WTC11 (cell line): ENCODE results near the gene WDR64.

Source experiments
- ERG ChIP-seq: fragments of 250-450 bp; sonication (Bioruptor Pico); IDR thresholded peaks from 2 replicates; pipeline ENCODE4 v1.8.0; 2021; ENCODE audit warnings: mild to moderate bottlenecking
- KAT7 ChIP-seq: sonication (generic); formaldehyde crosslinking; IDR thresholded peaks from 2 replicates; pipeline ENCODE4 v1.8.1; 2023; ENCODE audit warnings: missing genetic modification reagents, mild to moderate bottlenecking, borderline replicate concordance
- TEAD4 ChIP-seq: sonication (generic); formaldehyde crosslinking; IDR thresholded peaks from 2 replicates; pipeline ENCODE4 v1.8.0; 2022; ENCODE audit warnings: mild to moderate bottlenecking, missing genetic modification reagents
- ZNF138 ChIP-seq: sonication (generic); formaldehyde crosslinking; conservative IDR thresholded peaks from 2 replicates; pipeline ENCODE4 v1.8.1; 2022; ENCODE audit warnings: mild to moderate bottlenecking, moderate library complexity, missing genetic modification reagents
- TF ChIP-seq, protein P1 (sequence below): fragments of 200-600 bp; IDR thresholded peaks from 2 replicates; pipeline ENCODE4 v1.8.0; 2022; ENCODE audit warnings: antibody characterized with exemption
- TF ChIP-seq, protein P2 (sequence below): sonication (generic); formaldehyde crosslinking; IDR thresholded peaks from 2 replicates; pipeline ENCODE4 v1.8.1; 2023; ENCODE audit warnings: mild to moderate bottlenecking, moderate library complexity, missing genetic modification reagents
- TF ChIP-seq, protein P3 (sequence below): sonication (generic); formaldehyde crosslinking; conservative IDR thresholded peaks from 2 replicates; pipeline ENCODE4 v1.8.1; 2023; ENCODE audit warnings: mild to moderate bottlenecking, low read depth, missing genetic modification reagents, moderate library complexity

GRCh38 chr1:241615043-241615974, 36.8 kb upstream of the WDR64 start:
- TF ChIP-seq, protein P1, sequence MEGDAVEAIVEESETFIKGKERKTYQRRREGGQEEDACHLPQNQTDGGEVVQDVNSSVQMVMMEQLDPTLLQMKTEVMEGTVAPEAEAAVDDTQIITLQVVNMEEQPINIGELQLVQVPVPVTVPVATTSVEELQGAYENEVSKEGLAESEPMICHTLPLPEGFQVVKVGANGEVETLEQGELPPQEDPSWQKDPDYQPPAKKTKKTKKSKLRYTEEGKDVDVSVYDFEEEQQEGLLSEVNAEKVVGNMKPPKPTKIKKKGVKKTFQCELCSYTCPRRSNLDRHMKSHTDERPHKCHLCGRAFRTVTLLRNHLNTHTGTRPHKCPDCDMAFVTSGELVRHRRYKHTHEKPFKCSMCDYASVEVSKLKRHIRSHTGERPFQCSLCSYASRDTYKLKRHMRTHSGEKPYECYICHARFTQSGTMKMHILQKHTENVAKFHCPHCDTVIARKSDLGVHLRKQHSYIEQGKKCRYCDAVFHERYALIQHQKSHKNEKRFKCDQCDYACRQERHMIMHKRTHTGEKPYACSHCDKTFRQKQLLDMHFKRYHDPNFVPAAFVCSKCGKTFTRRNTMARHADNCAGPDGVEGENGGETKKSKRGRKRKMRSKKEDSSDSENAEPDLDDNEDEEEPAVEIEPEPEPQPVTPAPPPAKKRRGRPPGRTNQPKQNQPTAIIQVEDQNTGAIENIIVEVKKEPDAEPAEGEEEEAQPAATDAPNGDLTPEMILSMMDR, result no peak
- no peak for TF ChIP-seq TEAD4 (CRISPR knock-in tag)
- no peak for TF ChIP-seq KAT7 (CRISPR knock-in tag)
- TF ChIP-seq, protein P2, sequence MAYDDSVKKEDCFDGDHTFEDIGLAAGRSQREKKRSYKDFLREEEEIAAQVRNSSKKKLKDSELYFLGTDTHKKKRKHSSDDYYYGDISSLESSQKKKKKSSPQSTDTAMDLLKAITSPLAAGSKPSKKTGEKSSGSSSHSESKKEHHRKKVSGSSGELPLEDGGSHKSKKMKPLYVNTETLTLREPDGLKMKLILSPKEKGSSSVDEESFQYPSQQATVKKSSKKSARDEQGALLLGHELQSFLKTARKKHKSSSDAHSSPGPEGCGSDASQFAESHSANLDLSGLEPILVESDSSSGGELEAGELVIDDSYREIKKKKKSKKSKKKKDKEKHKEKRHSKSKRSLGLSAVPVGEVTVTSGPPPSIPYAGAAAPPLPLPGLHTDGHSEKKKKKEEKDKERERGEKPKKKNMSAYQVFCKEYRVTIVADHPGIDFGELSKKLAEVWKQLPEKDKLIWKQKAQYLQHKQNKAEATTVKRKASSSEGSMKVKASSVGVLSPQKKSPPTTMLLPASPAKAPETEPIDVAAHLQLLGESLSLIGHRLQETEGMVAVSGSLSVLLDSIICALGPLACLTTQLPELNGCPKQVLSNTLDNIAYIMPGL (CRISPR knock-in tag), result no peak
- TF ChIP-seq, protein P3, sequence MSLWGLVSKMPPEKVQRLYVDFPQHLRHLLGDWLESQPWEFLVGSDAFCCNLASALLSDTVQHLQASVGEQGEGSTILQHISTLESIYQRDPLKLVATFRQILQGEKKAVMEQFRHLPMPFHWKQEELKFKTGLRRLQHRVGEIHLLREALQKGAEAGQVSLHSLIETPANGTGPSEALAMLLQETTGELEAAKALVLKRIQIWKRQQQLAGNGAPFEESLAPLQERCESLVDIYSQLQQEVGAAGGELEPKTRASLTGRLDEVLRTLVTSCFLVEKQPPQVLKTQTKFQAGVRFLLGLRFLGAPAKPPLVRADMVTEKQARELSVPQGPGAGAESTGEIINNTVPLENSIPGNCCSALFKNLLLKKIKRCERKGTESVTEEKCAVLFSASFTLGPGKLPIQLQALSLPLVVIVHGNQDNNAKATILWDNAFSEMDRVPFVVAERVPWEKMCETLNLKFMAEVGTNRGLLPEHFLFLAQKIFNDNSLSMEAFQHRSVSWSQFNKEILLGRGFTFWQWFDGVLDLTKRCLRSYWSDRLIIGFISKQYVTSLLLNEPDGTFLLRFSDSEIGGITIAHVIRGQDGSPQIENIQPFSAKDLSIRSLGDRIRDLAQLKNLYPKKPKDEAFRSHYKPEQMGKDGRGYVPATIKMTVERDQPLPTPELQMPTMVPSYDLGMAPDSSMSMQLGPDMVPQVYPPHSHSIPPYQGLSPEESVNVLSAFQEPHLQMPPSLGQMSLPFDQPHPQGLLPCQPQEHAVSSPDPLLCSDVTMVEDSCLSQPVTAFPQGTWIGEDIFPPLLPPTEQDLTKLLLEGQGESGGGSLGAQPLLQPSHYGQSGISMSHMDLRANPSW (CRISPR knock-in tag), result no peak
- TF ChIP-seq ZNF138 (CRISPR knock-in tag), result no peak
- TF ChIP-seq ERG (CRISPR knock-in tag), result no peak
